ENCODE measurements around the gene TRMT1.

TRMT1 gene

DNA sequence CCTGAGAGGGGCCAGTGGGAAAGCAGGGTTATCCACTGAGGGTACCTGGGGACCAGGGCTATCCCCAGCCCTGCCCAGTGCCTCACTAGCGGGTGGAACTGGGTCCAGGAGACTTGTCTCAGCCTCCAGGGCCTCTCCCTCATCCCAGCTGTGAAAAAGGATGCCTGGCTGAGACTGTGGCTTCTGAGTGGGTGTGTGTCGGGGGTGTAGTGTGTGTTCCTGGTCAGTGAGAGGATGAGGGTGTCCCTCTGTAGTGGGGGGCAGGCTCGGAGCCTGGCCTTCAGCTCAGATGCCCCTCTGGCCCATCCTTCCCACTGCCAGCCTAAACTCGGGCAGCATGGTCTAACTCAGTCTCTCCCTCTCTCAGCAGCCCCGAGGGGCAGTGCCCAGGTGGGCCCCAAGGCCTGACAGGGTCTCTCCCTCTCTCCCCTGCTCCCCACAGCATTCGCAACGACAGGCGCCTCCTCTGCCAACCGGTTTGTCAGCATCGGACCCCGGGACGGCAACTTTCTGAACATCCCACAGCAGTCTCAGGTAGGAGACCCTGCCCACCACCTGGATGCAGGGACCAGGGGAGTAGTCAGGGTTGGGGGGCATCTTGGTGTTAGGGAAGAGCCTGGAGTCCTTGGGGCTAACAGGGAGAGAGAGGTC lies 26.6 kb downstream of the TRMT1 start:
- no peak for DNase-seq

DNA sequence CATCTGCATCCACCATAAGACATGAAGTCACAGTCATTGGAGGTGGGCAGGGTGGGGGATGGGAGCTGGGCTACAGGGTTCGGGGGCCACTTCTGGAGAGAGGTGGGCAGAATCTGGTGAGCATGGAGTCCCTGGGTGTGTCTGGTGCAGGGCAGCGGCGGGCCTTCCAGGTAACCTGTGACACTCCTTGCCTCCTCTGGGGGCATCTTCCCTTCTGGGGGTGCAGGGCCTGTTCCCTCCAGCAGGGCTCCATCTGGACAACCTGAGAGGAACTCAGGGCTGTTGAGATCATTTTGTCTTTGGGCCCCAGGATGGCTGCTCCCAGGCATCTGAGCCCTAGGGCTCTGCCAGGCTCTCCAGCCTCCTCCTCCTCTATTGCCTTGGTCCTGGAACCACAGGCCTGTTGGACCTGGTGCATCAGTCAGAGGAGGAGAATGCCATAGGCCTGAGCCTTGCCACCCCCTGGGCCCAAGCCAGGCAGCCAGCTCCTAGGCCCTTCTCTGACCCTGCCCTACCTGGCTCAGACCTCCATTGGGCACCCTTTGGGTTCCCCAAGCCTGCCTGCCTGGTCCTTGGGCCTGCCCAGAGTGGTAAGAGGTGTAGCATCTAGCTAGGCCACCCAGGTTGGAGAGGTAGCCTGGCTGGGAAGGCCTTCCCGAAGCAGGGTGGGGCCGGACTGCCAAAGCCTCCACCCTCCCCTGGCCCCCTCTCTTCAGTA lies 27.2 kb downstream of the TRMT1 start:
- no peak for DNase-seq

DNA sequence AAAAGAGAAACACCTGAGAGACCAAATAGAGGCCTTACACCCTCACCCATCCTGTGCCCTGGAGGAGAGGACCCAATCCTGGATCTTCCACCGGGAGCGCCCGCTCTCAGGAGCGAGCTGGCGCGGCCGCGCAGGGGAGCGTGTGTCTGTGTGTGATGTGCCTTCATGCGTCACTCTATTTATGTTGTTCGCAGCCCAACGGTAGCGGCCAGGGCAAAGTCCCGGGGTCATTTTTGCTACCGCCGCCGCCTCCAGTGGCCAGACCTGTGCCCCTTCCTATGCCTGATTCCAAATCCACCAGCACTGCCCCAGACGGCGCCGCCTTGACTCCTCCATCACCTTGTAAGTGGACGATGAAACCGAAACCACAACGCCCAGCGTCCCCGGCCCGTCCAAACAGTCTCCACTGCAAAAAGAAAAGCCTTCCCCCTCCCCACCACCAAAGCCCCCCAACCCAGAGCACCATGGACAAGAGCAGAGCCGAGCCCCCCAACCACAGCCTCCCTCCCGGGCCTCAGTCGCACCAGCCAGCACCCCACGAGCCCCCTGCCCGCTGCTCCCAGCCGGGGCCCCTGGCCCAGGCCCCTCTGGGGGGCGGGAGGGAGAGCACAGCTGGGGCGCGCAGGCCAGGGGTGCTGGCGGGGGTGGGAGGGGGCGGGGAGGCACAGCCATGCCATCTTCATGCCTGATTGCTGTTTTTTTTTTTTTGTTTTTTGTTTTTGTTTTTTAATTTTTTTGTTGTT lies 28.6 kb downstream of the TRMT1 start:
- DNase-seq = no peak

DNA sequence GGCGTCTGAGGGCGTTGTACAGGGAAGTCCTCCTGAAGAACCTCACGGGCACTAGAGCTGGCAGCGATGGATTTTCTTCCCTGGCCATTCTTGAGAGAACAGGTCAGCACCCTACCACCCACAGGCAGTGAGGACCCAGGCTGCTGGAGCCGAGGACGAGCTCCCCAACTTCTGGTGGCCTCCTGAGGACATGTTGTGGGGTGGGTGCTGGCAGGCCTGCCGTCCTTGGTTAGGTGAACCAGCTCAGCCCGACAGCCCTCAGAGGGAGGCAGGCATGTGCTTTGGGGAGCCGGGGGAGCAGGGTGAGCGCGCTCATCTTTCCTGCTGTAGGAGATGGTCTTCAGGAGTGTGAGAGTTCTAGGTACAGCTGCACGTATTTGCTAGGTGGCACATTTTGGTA lies 29.2 kb downstream of the TRMT1 start:
- no peak for DNase-seq

DNA sequence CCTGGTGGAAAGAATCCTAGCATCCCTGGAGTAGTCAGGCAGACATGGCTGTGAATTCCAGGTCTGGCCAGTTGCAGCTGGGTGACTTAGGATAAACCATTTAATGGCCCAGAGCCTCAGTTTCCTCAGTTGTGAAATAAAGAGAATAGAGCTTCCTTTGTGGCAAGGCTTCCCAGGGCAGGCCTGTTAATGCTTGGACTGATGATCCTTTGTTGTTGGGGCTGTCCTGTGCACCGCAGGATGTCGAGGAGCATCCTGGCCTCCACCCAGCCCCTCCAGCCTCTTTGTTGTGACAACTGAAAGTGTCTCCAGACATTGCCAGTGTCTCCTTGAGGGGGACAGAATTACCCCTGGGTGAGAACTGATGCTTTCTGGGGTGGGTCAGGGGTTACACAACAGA lies 30.2 kb downstream of the TRMT1 start:
- DNase-seq = no peak

DNA sequence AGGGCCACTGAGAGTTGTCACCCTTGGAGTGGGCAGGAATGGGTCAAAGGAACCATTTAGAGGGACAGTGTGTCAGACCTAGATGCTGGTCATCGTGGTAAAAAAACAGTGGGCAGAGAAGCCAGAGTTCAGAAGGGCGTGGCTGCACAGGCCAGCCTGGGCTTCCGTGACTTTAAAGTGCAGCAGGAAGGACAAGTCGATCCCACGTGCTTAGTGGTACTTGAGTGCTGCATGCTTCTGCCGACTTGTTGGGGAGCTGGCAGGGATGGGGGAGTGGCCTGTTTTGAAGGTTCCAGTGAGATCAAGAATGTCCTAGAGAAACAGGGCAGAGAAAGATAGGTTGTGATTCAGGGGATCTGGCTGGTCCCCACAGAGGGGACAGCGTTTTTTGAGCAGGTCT lies 30.9 kb downstream of the TRMT1 start:
- no peak for DNase-seq

DNA sequence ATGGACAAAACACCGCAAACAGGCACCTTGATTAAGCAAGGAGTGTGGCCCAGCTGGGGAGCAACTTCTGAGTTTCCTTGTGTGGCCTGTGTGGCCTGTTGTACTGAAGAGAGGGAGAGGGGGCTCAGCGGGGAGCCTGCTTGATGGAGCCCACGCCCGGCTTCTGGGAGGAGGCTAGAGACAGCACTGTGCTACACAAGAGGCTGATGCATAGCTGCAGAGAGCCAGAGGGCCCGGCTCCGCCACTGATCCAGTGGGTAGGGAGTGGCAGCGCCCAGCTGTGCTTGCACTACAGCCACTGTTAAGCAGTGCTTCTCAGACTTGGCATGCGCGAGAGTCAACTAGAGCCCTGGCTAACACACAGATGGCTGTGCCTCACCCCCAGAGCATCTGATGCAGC lies 32.9 kb downstream of the TRMT1 start:
- no peak for DNase-seq

DNA sequence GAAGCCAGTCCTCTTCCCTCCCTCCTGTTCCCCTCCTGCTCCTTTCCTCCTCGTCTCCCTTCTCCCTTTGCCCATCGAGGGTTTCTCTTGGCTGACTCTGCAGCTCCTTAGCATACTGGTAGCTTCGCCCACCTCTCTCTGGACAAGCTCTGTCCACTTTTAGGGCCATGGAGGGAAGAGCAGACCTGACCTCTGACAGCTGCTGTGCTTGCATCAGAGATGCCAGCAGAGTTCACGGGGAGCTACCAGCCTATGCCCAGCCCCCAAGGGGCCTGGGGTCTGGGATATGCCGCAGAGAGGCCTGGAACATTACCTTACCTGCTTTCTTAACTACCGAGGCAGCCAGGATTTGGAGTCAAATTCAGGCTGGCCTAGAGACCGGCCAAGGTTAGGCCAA lies 33.5 kb downstream of the TRMT1 start:
- no peak for DNase-seq

DNA sequence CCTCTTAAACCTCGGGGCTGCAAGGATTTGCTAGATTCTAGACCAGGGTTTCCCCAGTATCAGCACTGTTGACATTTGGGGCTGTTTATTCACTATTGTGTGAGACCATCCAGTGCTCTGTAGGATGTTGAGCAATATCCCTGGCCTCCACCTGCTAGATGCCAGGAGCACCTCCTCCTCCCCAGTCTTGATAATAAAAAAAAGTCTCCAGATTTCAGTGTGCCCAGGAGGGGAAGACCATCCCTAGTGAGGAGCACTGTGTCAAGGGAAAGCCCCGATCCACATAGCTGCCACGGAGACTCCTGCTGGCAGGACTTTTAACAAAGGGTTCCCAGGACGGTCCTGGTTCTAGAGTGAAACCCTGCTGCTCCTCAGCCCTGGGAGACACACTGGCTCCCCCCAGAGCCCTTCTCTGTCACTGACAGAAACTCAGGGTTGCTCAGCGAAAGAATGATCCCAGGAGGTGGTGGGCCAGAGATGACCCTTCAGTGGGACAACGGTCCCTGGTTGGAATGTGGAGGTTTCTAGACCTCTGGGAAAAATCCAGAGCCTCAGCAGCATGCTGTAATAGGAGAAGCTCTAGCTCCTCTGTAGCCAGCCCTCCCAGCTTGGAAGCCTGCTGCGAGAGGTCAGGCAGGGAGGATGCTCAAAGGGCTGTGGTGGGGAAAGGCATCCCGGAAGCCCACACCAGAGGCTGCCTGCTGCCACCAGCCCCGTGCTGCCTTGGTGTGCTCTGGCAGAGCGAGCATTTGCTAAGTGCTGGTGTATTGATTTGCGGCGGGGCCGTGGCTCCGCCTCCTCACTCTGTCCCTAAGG lies 34.1 kb downstream of the TRMT1 start:
- no peak for DNase-seq

DNA sequence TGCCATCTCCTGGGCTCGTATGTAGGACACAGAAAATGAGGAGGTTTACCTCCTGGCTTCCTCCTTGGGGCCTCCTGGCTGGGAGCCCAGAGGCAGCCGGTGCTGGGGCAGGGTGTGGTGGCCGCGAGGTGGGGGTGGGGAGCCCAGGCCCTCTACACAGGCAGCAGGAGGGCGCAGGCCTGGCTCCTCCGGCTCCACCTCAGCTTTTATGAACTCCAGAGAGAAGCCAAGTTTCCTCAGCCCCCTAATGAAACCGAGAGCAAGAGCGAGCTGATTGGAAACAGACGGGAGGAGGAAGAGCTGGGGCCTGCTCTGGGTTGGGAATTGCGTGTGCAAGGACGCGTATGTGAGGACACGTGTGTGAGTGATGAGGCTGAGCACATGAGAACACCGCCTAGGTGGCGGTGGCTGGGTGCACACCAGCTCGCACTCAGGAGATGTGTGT lies 37.0 kb downstream of the TRMT1 start:
- DNase-seq = no peak

DNA sequence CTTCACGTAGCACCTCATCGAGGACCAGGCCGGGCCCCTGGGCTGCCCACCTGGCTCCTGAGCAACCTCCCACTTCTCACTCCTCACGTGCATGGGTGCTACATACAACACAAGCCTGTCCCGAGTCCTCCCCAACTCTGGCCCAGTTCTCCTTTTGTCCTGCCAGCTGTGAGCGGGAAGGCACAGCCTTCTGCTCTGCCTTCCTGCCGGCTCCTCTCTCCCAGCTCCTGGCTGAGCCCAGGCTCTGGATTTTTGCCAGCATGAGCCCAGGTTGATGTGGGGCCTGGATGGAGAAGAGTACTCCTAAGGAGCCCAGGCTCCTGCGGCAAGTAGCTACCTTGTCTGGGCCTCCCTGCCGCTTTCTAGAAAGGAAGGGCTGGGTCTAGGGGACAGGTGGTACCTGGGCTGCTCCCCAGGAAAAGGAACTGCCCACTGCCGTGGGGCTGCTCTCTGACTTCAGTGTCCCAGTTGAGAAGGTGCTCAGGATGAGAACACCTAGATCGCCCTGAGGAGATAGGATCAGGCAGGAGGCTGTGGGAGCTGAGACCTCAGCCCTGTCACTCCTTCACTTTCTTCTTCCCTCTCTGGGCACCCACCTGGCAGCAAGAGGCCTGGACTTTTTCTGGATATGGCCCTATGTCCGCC lies 37.5 kb downstream of the TRMT1 start:
- no peak for DNase-seq

DNA sequence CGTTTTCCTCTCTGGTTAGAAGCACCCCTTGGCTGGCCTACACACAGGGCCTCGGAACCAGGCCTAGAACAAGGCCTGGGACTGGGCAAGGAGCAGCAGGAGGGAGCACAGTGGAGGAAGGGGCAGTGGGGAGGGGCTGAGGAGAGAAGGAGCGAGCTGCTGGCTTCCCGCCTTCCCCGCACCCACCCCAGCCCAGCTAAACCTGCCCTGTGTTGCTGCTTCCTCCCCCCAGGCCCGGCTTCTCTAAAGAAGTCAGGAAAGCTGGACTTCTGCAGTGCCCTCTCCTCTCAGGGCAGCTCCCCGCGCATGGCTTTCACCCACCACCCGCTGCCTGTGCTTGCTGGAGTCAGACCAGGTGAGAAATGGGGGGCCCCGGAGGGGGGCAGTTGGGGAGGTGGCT lies 38.2 kb downstream of the TRMT1 start:
- no peak for DNase-seq

DNA sequence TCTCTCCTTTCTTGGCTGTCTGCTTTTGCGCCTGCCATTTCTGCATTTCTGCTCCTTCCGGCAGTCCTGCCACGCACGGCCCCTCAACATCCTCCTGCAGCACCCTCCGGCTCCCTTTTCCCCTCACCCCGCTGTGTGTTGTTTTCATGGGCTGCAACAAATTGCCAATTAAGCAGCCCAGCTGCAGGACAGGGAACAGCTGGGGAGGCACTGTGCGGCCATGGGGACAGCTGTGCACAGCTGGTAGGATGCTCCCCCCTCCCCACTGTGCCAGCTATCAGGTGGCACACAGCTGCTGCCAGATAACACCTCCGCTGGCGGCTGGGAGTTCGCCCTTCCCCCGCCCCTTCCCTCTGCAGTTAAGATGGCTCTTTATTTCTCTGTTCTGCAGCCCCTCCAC lies 39.3 kb downstream of the TRMT1 start:
- no peak for DNase-seq

DNA sequence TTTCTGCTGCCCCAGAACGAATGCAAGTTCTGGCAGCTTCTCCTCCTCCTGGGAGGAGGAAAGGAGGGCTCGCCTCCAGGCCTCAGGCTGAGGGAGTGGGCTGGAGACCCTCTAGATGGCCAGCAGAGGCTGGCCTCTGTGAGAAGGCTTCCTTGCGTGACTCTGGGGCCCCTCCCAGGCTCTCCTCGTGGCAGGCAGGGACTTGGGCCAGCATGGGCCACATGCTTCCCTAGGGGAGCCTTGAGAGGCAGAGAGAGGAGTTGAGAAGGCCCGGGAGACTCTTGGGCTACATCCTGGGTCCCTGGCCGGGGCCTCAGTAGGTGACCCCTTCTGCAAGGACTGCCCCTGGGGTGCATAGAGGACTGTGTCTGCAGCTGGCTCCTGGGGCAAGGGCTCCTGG lies 39.8 kb downstream of the TRMT1 start:
- no peak for DNase-seq

DNA sequence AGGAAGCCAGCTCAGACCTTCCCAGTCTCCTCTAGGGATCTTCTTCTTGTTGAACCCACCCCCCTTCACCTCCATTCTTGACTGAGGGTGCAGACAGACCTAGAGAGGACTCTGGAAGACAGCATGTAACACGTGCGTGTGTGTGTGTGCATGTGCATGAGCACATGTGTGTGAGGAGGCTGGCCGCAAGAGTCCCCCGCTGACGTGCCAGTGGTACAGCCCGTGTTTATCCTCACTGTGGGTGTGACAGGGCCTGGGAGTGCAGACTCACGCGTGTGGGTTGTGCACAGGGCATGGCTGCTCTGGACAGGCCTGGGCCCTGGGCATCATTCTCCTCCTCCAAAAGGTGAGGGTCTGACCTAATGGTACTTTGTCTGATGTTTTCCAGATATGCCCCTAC lies 40.2 kb downstream of the TRMT1 start:
- DNase-seq = no peak

DNA sequence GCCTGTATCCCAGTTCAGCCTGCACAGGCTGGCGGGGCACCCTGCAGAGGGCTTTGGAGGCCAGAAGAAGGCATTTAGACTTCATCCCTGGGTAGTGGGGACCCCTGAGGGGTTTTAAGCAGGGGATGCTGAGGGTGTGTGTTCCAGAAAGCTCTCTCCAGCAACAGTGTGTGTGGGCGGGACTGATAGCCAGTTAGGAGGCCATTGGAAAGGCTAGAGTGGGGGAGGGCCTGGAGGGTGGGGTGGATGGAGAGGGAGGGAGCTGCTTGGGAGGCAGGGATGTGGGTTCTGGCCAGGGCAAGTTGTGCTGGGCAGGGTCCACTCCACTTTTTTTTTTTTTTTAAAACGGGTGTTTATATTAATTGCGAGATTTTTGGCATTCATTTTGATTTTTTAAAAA lies 42.2 kb downstream of the TRMT1 start:
- no peak for DNase-seq

DNA sequence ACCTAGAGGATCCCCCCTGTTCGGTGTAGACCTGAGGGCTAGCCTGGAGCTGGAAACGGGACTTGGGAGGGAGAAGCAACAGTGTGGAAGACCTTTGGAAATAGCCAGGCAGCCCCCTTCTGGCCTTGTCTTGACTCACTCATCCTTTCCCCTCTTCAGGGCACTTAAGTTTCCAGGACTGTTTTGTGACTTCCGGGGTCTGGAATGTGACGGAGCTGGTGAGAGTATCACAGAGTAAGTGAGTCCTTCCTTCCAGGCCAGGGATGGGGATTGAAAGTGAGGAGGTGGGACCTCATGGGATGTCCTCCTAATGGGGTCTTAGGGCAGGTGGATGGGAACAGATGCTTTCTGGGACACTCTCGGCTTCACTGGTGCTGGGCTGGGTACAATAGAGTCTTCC lies 43.3 kb downstream of the TRMT1 start:
- no peak for DNase-seq

DNA sequence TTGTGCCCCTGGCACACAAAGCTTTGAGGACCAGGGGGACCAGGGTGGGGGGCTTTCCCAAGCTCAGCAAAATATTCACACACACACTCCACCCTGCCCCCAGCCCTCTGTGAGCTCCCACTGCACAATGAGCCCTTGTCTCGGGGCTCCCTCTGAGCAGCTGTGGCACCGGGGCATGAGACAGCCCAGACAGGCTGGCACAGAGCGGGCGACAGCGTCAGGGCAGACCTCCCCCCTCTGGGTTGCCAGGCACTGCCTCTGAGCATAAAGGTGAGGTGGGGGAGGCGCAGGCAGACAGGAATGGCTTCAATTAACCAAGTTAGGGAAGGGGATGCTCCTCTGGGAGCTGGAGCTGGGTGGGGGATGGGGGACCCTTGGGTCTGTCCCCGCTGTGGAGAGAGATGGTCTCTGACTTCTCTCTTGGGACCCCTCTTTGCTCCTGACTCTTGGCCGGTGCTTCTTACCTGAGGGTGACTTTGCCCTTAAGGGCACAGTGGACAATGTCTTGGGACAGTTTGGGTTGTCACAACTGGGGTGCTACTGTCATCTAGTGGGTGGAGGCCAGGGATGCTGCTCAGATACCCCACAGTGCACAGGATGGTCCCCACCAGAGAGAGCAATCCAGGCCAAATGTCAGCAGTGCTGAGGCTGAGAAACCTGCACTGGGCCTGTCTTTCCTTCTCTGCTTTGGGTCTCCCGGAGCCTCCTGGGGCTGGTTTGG lies 44.2 kb downstream of the TRMT1 start:
- no peak for DNase-seq

DNA sequence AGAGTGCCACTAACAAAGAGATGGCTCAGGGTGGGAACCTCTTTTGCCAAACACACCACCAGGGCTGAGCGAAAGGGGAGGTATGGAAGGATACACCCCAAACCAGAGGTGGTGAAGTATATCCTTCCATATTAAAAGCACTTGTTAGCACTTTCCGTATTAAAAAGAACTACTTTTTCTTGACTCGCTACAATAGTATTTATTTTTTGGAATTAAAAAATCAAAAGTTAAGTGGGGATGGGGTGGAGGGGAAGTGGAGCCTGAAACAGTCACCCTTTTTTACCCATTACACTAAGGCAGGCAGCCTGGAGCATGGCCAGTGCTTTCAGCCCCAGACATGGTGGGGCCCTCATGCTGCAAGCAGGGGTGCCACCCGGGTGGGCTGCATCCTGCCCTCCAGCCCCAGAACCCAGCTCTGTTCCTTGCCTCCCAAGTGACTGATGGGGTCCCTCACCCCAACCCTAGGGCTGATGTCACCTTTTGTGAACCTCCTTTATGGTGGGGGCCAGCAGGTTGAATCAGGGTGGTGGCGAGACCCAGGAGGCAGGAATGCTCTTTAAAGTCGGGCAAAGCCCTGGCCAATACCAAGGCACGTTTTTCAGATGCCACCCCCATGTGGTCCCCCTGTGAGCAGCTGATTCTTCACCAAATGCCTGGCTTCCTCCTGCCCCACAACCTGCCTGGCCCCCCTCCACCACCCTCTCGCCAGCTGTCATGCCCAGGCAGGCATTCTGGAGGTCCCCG lies 44.9 kb downstream of the TRMT1 start:
- no peak for DNase-seq

DNA sequence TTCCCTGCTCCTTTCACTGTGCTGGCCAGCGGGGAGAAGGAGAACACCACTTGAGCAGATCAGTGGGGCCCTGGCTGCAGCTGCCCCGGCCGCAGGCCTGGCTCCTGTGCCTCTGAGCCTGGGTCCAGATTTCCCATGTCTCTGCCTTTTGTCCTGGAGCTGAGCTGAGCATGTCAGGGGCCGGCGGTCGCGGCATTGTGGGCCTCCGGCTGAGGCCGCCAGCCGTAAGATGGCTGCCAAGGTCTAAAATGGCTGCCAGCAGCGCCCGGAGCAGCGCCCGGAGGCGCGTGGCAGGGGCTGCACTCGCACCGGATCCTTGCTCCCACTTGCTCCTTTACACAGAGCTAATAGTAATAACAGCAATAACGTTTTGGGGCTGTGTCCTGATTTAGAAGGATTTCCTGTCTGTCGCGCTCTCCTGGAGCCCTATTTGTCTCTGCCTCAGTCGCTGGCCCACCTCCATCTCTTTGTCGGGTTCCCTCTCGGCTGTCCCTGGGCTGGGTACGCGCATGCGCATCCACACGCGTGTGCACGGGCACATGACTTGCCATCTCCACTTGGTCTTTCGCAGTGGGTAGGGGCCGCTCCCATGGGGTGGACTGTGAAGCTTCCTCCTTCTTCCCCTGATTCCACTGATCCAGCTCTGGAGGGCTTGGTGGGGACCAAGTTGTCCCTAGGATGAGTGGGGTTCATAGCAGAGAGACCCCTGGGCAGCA lies 46.0 kb downstream of the TRMT1 start:
- no peak for DNase-seq

Data from MV-4-11 (cell line).